ENCODE results near the gene DLG2.

Gene DLG2

GRCh38 chr11:84691830-84692229 lies 935.3 kb downstream of the DLG2 start:
- peak; percentile 58 for DNase-seq (ENCODE audit: low read depth)
- H3K4me3 ChIP-seq (ENCODE audit: low read length) = no peak overlapping the region
- no peak for TF ChIP-seq CTCF (conservative IDR thresholded peaks at IDR 0.05; ENCODE audit: low read depth, low read length)

GRCh38 chr11:84687433-84687832 lies 939.7 kb downstream of the DLG2 start:
- no peak overlapping the region for H3K4me3 ChIP-seq (ENCODE audit: low read length)
- TF ChIP-seq CTCF (conservative IDR thresholded peaks at IDR 0.05; ENCODE audit: low read depth, low read length) = no peak
- DNase-seq (ENCODE audit: low read depth) = no peak

GRCh38 chr11:84686716-84687115 lies 940.4 kb downstream of the DLG2 start:
- no peak for DNase-seq (ENCODE audit: low read depth)
- no peak for TF ChIP-seq CTCF (conservative IDR thresholded peaks at IDR 0.05; ENCODE audit: low read depth, low read length)
- H3K4me3 ChIP-seq (ENCODE audit: low read length) = no peak overlapping the region

- DNase-seq (ENCODE audit: low read depth) = no peak
- TF ChIP-seq CTCF (conservative IDR thresholded peaks at IDR 0.05; ENCODE audit: low read depth, low read length) = no peak
- no peak overlapping the region for H3K4me3 ChIP-seq (ENCODE audit: low read length)
Observed at GRCh38 chr11:84685976-84686375, 941.2 kb downstream of the DLG2 start.

GRCh38 chr11:84685149-84685548 lies 942.0 kb downstream of the DLG2 start:
- DNase-seq (ENCODE audit: low read depth) = no peak
- TF ChIP-seq CTCF (conservative IDR thresholded peaks at IDR 0.05; ENCODE audit: low read depth, low read length) = no peak
- H3K4me3 ChIP-seq (ENCODE audit: low read length) = no peak overlapping the region

- H3K4me3 ChIP-seq (ENCODE audit: low read length) = no peak overlapping the region
- no peak for TF ChIP-seq CTCF (conservative IDR thresholded peaks at IDR 0.05; ENCODE audit: low read depth, low read length)
- DNase-seq (ENCODE audit: low read depth) = no peak
Observed at GRCh38 chr11:84681456-84681855, 945.7 kb downstream of the DLG2 start.

GRCh38 chr11:84675396-84676025 lies 951.6 kb downstream of the DLG2 start:
- DNase-seq (ENCODE audit: low read depth) = no peak
- TF ChIP-seq CTCF (conservative IDR thresholded peaks at IDR 0.05; ENCODE audit: low read depth, low read length) = no peak

More at GRCh38 chr11:84675396-84676025, 951.6 kb downstream of the DLG2 start:
- no peak overlapping the region for H3K4me3 ChIP-seq (ENCODE audit: low read length)
